HG02884 (cell line): ENCODE data around the gene SCUBE1.
"Not testable (repeated sequence)": the region's sequence is repeated elsewhere in the genome, so short reads cannot be mapped to it uniquely, and the experiment has no call there.

Source experiments
- ATAC-seq: cut with Tn5 transposase; IDR thresholded peaks from one replicate; pipeline ENCODE4 v1.9.1; 2021; ENCODE audit warnings: mild to moderate bottlenecking, moderate library complexity; ENCODE audit not compliant: unreplicated experiment

SCUBE1 gene

GRCh38 chr22:43360576-43360975 lies 17.4 kb upstream of the SCUBE1 start:
- no peak for ATAC-seq

- no peak for ATAC-seq
Observed at GRCh38 chr22:43356881-43357280, 13.7 kb upstream of the SCUBE1 start.

- ATAC-seq = not testable (repeated sequence)
Observed at GRCh38 chr22:43355688-43356087, 12.5 kb upstream of the SCUBE1 start.

- no peak for ATAC-seq
Observed at GRCh38 chr22:43351966-43352345, 8.8 kb upstream of the SCUBE1 start.

GRCh38 chr22:43349636-43350035 lies 6.5 kb upstream of the SCUBE1 start:
- no peak for ATAC-seq

- no peak for ATAC-seq
Observed at GRCh38 chr22:43346521-43346929, 3.4 kb upstream of the SCUBE1 start.

- no peak for ATAC-seq
Observed at GRCh38 chr22:43345761-43346301, 2.7 kb upstream of the SCUBE1 start.

GRCh38 chr22:43345356-43345755 lies 2.2 kb upstream of the SCUBE1 start:
- ATAC-seq = no peak

- no peak for ATAC-seq
Observed at GRCh38 chr22:43344520-43344787, 1.3 kb upstream of the SCUBE1 start.

GRCh38 chr22:43343670-43344519 lies 723 bp upstream of the SCUBE1 start:
- ATAC-seq = no peak

GRCh38 chr22:43342347-43343261 lies 568 bp downstream of the SCUBE1 start:
- ATAC-seq = no peak

GRCh38 chr22:43341565-43341964 lies 1.6 kb downstream of the SCUBE1 start:
- ATAC-seq = no peak

GRCh38 chr22:43338766-43339345 lies 4.3 kb downstream of the SCUBE1 start:
- no peak for ATAC-seq

- ATAC-seq = no peak
Observed at GRCh38 chr22:43337946-43338345, 5.2 kb downstream of the SCUBE1 start.

GRCh38 chr22:43337385-43337784 lies 5.8 kb downstream of the SCUBE1 start:
- ATAC-seq = no peak

- no peak for ATAC-seq
Observed at GRCh38 chr22:43334378-43334777, 8.8 kb downstream of the SCUBE1 start.

GRCh38 chr22:43333978-43334377 lies 9.2 kb downstream of the SCUBE1 start:
- no peak for ATAC-seq

- no peak for ATAC-seq
Observed at GRCh38 chr22:43333156-43333555, 10.0 kb downstream of the SCUBE1 start.

- ATAC-seq = no peak
Observed at GRCh38 chr22:43331698-43332097, 11.5 kb downstream of the SCUBE1 start.

GRCh38 chr22:43331069-43331451 lies 12.1 kb downstream of the SCUBE1 start:
- no peak for ATAC-seq
